NB4 (cell line): ENCODE results near the gene MMP24.

Experiments
- CTCF ChIP-seq: IDR thresholded peaks from one replicate; pipeline ENCODE4 v1.5.1; 2012; ENCODE audit warnings: low read depth, low read length
- POLR2A ChIP-seq: IDR thresholded peaks from 2 replicates; pipeline ENCODE4 v1.6.1; 2011; ENCODE audit warnings: mild to moderate bottlenecking; ENCODE audit not compliant: insufficient read length; ENCODE audit errors: extremely low read depth

- no peak for TF ChIP-seq CTCF
- no peak for TF ChIP-seq POLR2A
Measured at GRCh38 chr20:35281506-35282101, 55.1 kb downstream of the MMP24 start.
